GM12878 (cell line): ENCODE data around the gene RPE65. TPM values are rescaled to one million over a fixed set of nuclear protein-coding genes. Genes with fewer than 3 reads are reported as not detected.

Source experiments
- ATAC-seq: fragments of 200-7000 bp; cut with Tn5 transposase; 3 replicates; pipeline ENCODE4 v1.9.1; 2020; ENCODE audit warnings: mild to moderate bottlenecking, moderate library complexity
- BruUV-seq: library from RNA; stranded (reverse); fragments of 400-500 nt; replicated peaks from 2 replicates; lab custom pipeline; 2021; lab: Mats Ljungman, UMichigan
- CTCF ChIA-PET: fragments of 300-600 bp; sonication (Branson Sonifier 250); formaldehyde crosslinking; extraction: SDS; loops from one replicate; lab custom pipeline; 2021; ENCODE audit warnings: inconsistent platforms; lab: Yijun Ruan, JAX
- POLR2A ChIA-PET: fragments of 350-600 bp; formaldehyde crosslinking; extraction: SDS; loops from one replicate; lab custom pipeline; 2021; ENCODE audit warnings: inconsistent platforms; lab: Charles Lee
- RAD21 ChIA-PET: fragments of 300-600 bp; sonication (Branson Sonifier 250); formaldehyde crosslinking; loops from one replicate; lab custom pipeline; 2023; ENCODE audit warnings: antibody characterized with exemption; ENCODE audit not compliant: unreplicated experiment; lab: Charles Lee
- SMC1A ChIA-PET: fragments of 300-600 bp; sonication (Branson Sonifier 250); formaldehyde crosslinking; loops from one replicate; lab custom pipeline; 2023; ENCODE audit not compliant: unreplicated experiment, uncharacterized antibody; lab: Charles Lee
- DNase-seq: peaks from one replicate; pipeline ENCODE4 v3.0.0-alpha.2; 2011; ENCODE audit warnings: low read depth, low spot score
- FAIRE-seq: peaks from 3 replicates; lab custom pipeline; 2011; peaks lifted over from hg19 to GRCh38; lab: Jason Lieb, UNC
- H2AFZ ChIP-seq: 2 replicates; pipeline ENCODE4 v1.6.0; 2011; ENCODE audit warnings: low read depth, low read length, control low read depth; ENCODE audit not compliant: control insufficient read depth
- H3K27ac ChIP-seq: 2 replicates; pipeline ENCODE4 v1.5.1; 2011; ENCODE audit warnings: control low read depth; ENCODE audit not compliant: control insufficient read depth, insufficient read depth
- H3K27me3 ChIP-seq, 2 experiments: replicated peaks in 1 of 2; 2 replicates each; pipeline versions ENCODE4 v1.6.0 to v1.6.1; 2011; ENCODE audit warnings: low read length in 1 of 2; ENCODE audit not compliant: control insufficient read depth in 2 of 2, insufficient read depth in 2 of 2
- H3K36me3 ChIP-seq, 2 experiments: 2 replicates each; pipeline ENCODE4 v1.5.1; 2011; ENCODE audit warnings: low read length in 1 of 2; ENCODE audit not compliant: control insufficient read depth in 2 of 2, insufficient read depth in 2 of 2
- H3K4me1 ChIP-seq: 2 replicates; pipeline ENCODE4 v1.6.1; 2011; ENCODE audit warnings: mild to moderate bottlenecking, low read length, moderate library complexity, mixed read lengths; ENCODE audit not compliant: control insufficient read depth, insufficient read depth
- H3K4me2 ChIP-seq: 2 replicates; pipeline ENCODE4 v1.6.0; 2011; ENCODE audit warnings: control low read depth; ENCODE audit not compliant: control insufficient read depth, insufficient read depth
- H3K4me3 ChIP-seq: fragments of 200-600 bp; sonication (generic); 2 replicates; pipeline ENCODE4 v1.5.1; 2016
- H3K79me2 ChIP-seq: 2 replicates; pipeline ENCODE4 v1.6.0; 2011; ENCODE audit warnings: low read length; ENCODE audit not compliant: control insufficient read depth, insufficient read depth
- H3K9ac ChIP-seq: 2 replicates; pipeline ENCODE4 v1.8.0; 2011; ENCODE audit warnings: low read length, control low read depth, mixed read lengths; ENCODE audit not compliant: control insufficient read depth, insufficient read depth
- H3K9me3 ChIP-seq: replicated peaks from 3 replicates; pipeline ENCODE4 v1.5.1; 2011; ENCODE audit warnings: mild to moderate bottlenecking, low read length; ENCODE audit not compliant: control insufficient read depth, insufficient read depth
- H4K20me1 ChIP-seq: 2 replicates; pipeline ENCODE4 v1.6.0; 2011; ENCODE audit not compliant: control insufficient read depth, insufficient read depth
- CBX5 ChIP-seq: sonication (generic); IDR thresholded peaks from 2 replicates; pipeline ENCODE4 v1.6.1; 2016; ENCODE audit warnings: low read depth, moderate library complexity, mild to moderate bottlenecking, inconsistent platforms
- CEBPZ ChIP-seq: fragments of 150-350 bp; IDR thresholded peaks from 2 replicates; pipeline ENCODE4 v1.6.1; 2016; ENCODE audit warnings: low read depth, low read length
- JUNB ChIP-seq: IDR thresholded peaks from 2 replicates; pipeline ENCODE4 v1.6.1; 2016; ENCODE audit warnings: antibody characterized with exemption, mild to moderate bottlenecking
- KLF5 ChIP-seq: fragments of 450-650 bp; IDR thresholded peaks from 2 replicates; pipeline ENCODE4 v1.6.1; 2014; ENCODE audit warnings: mild to moderate bottlenecking; ENCODE audit not compliant: partially characterized antibody
- MXI1 ChIP-seq: fragments of 150-350 bp; IDR thresholded peaks from 2 replicates; pipeline ENCODE4 v1.6.1; 2011; ENCODE audit warnings: low read depth, mild to moderate bottlenecking, inconsistent platforms, low read length, improper control_type of control experiment
- NFYB ChIP-seq: IDR thresholded peaks from 2 replicates; pipeline ENCODE4 v1.6.1; 2011; ENCODE audit warnings: low read depth, mild to moderate bottlenecking, low read length, improper control_type of control experiment, moderate library complexity; ENCODE audit not compliant: insufficient read depth
- NR2C2 ChIP-seq: IDR thresholded peaks from 2 replicates; pipeline ENCODE4 v1.6.1; 2011; ENCODE audit warnings: borderline replicate concordance, low read depth; ENCODE audit not compliant: control insufficient read depth, insufficient read length
- NR2F1 ChIP-seq: fragments of 450-650 bp; conservative IDR thresholded peaks from 2 replicates; pipeline ENCODE4 v1.6.1; 2017; ENCODE audit warnings: mild to moderate bottlenecking
- NRF1 ChIP-seq: conservative IDR thresholded peaks from 2 replicates; pipeline ENCODE4 v1.6.1; 2011; ENCODE audit warnings: mild to moderate bottlenecking, low read depth, low read length, improper control_type of control experiment
- RAD21 ChIP-seq: IDR thresholded peaks from 2 replicates; pipeline ENCODE4 v1.6.1; 2011; ENCODE audit warnings: mild to moderate bottlenecking, low read depth, low read length, moderate library complexity; ENCODE audit not compliant: insufficient read depth
- SREBF1 ChIP-seq: IDR thresholded peaks from 2 replicates; pipeline ENCODE4 v1.6.1; 2012; ENCODE audit warnings: mild to moderate bottlenecking, low read length
- TARDBP ChIP-seq: IDR thresholded peaks from 2 replicates; pipeline ENCODE4 v1.6.1; 2016; ENCODE audit warnings: borderline replicate concordance
- USF2 ChIP-seq: IDR thresholded peaks from 2 replicates; pipeline ENCODE4 v1.6.1; 2011; ENCODE audit warnings: low read depth, low read length, improper control_type of control experiment, borderline replicate concordance
- ZNF687 ChIP-seq: fragments of 450-650 bp; IDR thresholded peaks from 2 replicates; pipeline ENCODE4 v1.6.1; 2017; ENCODE audit warnings: mild to moderate bottlenecking, moderate library complexity
- WGBS: methylation state at CpG from one replicate; pipeline ENCODE4 v1.1.6; 2016; ENCODE audit warnings: low lambda C conversion rate; ENCODE audit not compliant: insufficient replicate concordance, insufficient coverage; ENCODE audit errors: missing lambda C conversion rate; 5-methylcytosine and 5-hydroxymethylcytosine counted together
- in situ Hi-C: fragments of 300-500 bp; cut with MboI; formaldehyde crosslinking; loops from 9 replicates; pipeline ENCODE4 v1.14.3; 2018; ENCODE audit warnings: mixed read lengths
- intact Hi-C: fragments of 100-400 bp; cut with micrococcal nuclease; formaldehyde crosslinking; loops from one replicate; pipeline ENCODE4 v1.14.2; 2022; ENCODE audit not compliant: unreplicated experiment
- polyA plus RNA-seq, 11 experiments: library from polyadenylated mRNA; depleted of rRNA in 4 of 11; unstranded in 6 of 11; stranded (reverse) in 5 of 11; fragments of >200 nt; fragmentation: Nextera tagmentation in 4 of 11; fragmentation: Illumina TruSeq in 1 of 11; extraction: Ambion mirVana in 4 of 11; extraction: Trizol in 1 of 11; gene quantifications; 1 replicate in 1 of 11; 2 replicates in 10 of 11; pipeline versions ENCODE4 v1.2.1 to v1.2.3, GENCODE V29; 2011 to 2016; ENCODE audit warnings: inconsistent platforms in 2 of 11, missing spikeins in 2 of 11, low read depth in 1 of 11
- total RNA-seq, 4 experiments: library from RNA; depleted of rRNA in 3 of 4; stranded (reverse); fragments of >200 nt in 3 of 4; fragmentation: Illumina TruSeq in 1 of 4; extraction: Trizol in 1 of 4; gene quantifications; 2 replicates each; pipeline versions ENCODE4 v1.2.1 to v1.2.3, GENCODE V29; 2013 to 2021

RPE65 gene
- total and polyA plus RNA-seq, 10 of the 15 experiments (the other 5 are each of a cell fraction or from before 2014, with no cell fraction given) = not detected

GRCh38 chr1:68383092-68383491 is 66.7 kb downstream of the RPE65 start:
- 63% methylated on average over 2 of the region's 2 CpGs for WGBS
- intact Hi-C loops = no loop called here
- Histone ChIP-seq H3K4me3 (no peak overlapping the region), H3K9me3 (no peaks in the 10 kb centered on the region), H3K9ac (no peak overlapping the region), H3K36me3 (no peaks in the 10 kb centered on the region), H3K27me3 (no peaks in the 10 kb centered on the region), H4K20me1 (no peaks in the 10 kb centered on the region), H2AFZ (no peak overlapping the region), H3K4me2 (no peak overlapping the region), H3K27ac (no peak overlapping the region), H3K79me2 (no peaks in the 10 kb centered on the region), H3K4me1 (no peaks in the 10 kb centered on the region)
- DNase-seq (no peak), ATAC-seq (no peak), FAIRE-seq (no peak)
- no TSS peak for BruUV-seq
- in situ Hi-C loops = no loop called here
- ChIA-PET CTCF (interaction anchor here (0.9 to 2.1 kb wide), 3 partner anchors 37 to 262 kb away, joined by 3 to 6 read pairs (median 6); no protein-coding TSS in a partner anchor), SMC1A (interaction anchor here (1.3 to 1.5 kb wide), 2 partner anchors 38 to 263 kb away, joined by 3 read pairs; no protein-coding TSS in a partner anchor), RAD21 (no interaction called here), POLR2A (no interaction called here)
- TF ChIP-seq NRF1 = no peak
- no peak for TF ChIP-seq KLF5
- no peak for TF ChIP-seq NFYB
- TF ChIP-seq CBX5 = no peak
- no peak for TF ChIP-seq SREBF1
- no peak for TF ChIP-seq RAD21
- TF ChIP-seq NR2F1 = no peak
- no peak for TF ChIP-seq ZNF687
- TF ChIP-seq NR2C2 = no peak
- TF ChIP-seq MXI1 = no peak
- TF ChIP-seq CEBPZ = no peak
- no peak for TF ChIP-seq JUNB
- TF ChIP-seq TARDBP = no peak
- TF ChIP-seq USF2 = no peak
